ENCODE measurements around the gene WNT4. TPM values are rescaled to one million over a fixed set of nuclear protein-coding genes. Genes with fewer than 3 reads are reported as not detected.

Gene WNT4
- total and polyA plus RNA-seq, 9 of the 15 experiments (the other 6 are each of a cell fraction or from before 2014, with no cell fraction given) = 0.01 TPM; not detected in 8

DNA sequence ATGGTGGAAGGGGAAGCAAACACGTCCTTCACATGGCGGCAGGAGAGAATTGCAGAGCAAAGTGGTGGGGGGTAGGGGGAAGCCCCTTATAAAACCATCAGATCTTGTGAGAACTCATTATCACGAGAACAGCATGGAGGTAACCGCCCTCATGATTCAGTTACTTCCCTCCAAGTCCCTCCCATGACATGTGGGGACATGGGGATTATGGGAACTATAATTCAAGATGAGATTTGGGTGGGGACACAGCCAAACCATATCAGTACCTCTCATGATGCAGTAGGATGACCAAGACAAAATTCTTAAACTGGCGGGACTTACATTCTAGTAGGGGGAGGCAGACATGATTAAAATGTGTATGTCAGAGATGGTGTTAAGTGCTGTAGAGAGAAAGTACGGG lies 38.8 kb downstream of the WNT4 start (continued):
- TF ChIP-seq SMAD1 (IDR thresholded peaks at IDR 0.05; ENCODE audit: low read depth, low read length, partially characterized antibody) (no peak), FOXA1 (IDR thresholded peaks at IDR 0.05; ENCODE audit: borderline replicate concordance) (no peak), ZNF778 (CRISPR knock-in tag; IDR thresholded peaks at IDR 0.05) (no peak), TOE1 (IDR thresholded peaks at IDR 0.05; ENCODE audit: borderline replicate concordance) (no peak), TOE1 (CRISPR knock-in tag; IDR thresholded peaks at IDR 0.05; ENCODE audit: borderline replicate concordance, low read depth) (no peak), RAD21 (CRISPR knock-in tag; conservative IDR thresholded peaks at IDR 0.05 in 1 of 2, IDR thresholded peaks at IDR 0.05 in 1 of 2) (no peak), HNRNPLL (IDR thresholded peaks at IDR 0.05; ENCODE audit: low read depth, low read length, poor library complexity, severe bottlenecking) (no peak), ZFX (CRISPR knock-in tag; IDR thresholded peaks at IDR 0.05) (no peak), CC2D1A (IDR thresholded peaks at IDR 0.05) (peak; percentile 85), ATF1 (CRISPR knock-in tag; IDR thresholded peaks at IDR 0.05) (no peak), ATF1 (tag; IDR thresholded peaks at IDR 0.05) (peak; percentile 39), MYC (IDR thresholded peaks at IDR 0.05; ENCODE audit: low read depth, low read length) (no peak), MYC (CRISPR knock-in tag; IDR thresholded peaks at IDR 0.05; ENCODE audit: borderline replicate concordance, low read depth) (no peak), DPF2 (IDR thresholded peaks at IDR 0.05) (peak; percentile 60; the same call in 1 of the 2 replicates), CBX5 (IDR thresholded peaks at IDR 0.05; ENCODE audit: borderline replicate concordance, low read depth) (no peak), BACH1 (tag; IDR thresholded peaks at IDR 0.05) (no peak), TAL1 (IDR thresholded peaks at IDR 0.05) (peak; percentile 39; the same call in 1 of the 2 replicates), ZNF41 (CRISPR knock-in tag; conservative IDR thresholded peaks at IDR 0.05) (no peak), U2AF1 (optimal IDR thresholded peaks at IDR 0.05; ENCODE audit: low read depth, low read length) (no peak), MAFF (IDR thresholded peaks at IDR 0.05; ENCODE audit: low read length) (no peak), YBX1 (IDR thresholded peaks at IDR 0.05) (no peak), CREM (IDR thresholded peaks at IDR 0.05; ENCODE audit: low read depth) (0 out of 2 replicates have a peak, but pooled peaks have one; percentile 11), KLF1 (tag; IDR thresholded peaks at IDR 0.05) (no peak), CBFA2T2 (conservative IDR thresholded peaks at IDR 0.05) (peak; percentile 45)
- TF ChIP-seq, protein P1, sequence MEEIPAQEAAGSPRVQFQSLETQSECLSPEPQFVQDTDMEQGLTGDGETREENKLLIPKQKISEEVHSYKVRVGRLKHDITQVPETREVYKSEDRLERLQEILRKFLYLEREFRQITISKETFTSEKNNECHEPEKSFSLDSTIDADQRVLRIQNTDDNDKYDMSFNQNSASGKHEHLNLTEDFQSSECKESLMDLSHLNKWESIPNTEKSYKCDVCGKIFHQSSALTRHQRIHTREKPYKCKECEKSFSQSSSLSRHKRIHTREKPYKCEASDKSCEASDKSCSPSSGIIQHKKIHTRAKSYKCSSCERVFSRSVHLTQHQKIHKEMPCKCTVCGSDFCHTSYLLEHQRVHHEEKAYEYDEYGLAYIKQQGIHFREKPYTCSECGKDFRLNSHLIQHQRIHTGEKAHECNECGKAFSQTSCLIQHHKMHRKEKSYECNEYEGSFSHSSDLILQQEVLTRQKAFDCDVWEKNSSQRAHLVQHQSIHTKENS (CRISPR knock-in tag; IDR thresholded peaks at IDR 0.05) = no peak
- TF ChIP-seq, protein P2, sequence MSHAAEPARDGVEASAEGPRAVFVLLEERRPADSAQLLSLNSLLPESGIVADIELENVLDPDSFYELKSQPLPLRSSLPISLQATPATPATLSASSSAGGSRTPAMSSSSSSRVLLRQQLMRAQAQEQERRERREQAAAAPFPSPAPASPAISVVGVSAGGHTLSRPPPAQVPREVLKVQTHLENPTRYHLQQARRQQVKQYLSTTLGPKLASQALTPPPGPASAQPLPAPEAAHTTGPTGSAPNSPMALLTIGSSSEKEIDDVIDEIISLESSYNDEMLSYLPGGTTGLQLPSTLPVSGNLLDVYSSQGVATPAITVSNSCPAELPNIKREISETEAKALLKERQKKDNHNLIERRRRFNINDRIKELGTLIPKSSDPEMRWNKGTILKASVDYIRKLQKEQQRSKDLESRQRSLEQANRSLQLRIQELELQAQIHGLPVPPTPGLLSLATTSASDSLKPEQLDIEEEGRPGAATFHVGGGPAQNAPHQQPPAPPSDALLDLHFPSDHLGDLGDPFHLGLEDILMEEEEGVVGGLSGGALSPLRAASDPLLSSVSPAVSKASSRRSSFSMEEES (CRISPR knock-in tag; IDR thresholded peaks at IDR 0.05) = no peak
- TF ChIP-seq, protein P3, sequence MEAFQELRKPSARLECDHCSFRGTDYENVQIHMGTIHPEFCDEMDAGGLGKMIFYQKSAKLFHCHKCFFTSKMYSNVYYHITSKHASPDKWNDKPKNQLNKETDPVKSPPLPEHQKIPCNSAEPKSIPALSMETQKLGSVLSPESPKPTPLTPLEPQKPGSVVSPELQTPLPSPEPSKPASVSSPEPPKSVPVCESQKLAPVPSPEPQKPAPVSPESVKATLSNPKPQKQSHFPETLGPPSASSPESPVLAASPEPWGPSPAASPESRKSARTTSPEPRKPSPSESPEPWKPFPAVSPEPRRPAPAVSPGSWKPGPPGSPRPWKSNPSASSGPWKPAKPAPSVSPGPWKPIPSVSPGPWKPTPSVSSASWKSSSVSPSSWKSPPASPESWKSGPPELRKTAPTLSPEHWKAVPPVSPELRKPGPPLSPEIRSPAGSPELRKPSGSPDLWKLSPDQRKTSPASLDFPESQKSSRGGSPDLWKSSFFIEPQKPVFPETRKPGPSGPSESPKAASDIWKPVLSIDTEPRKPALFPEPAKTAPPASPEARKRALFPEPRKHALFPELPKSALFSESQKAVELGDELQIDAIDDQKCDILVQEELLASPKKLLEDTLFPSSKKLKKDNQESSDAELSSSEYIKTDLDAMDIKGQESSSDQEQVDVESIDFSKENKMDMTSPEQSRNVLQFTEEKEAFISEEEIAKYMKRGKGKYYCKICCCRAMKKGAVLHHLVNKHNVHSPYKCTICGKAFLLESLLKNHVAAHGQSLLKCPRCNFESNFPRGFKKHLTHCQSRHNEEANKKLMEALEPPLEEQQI (IDR thresholded peaks at IDR 0.05) = peak; percentile 91
